Measurements from ENCODE around the gene CDH18.

Gene CDH18

GRCh38 chr5:19987612-19988361 is at the start of gene CDH18:
TSS of gene CDH18 (minus strand) at chr5:19988200. CDS start at chr5:19838986, 149,214 bp downstream.
- DNase-seq, result no peak

GRCh38 chr5:20034717-20035116 is 46.7 kb upstream of the CDH18 start:
- no peak for DNase-seq

DNA sequence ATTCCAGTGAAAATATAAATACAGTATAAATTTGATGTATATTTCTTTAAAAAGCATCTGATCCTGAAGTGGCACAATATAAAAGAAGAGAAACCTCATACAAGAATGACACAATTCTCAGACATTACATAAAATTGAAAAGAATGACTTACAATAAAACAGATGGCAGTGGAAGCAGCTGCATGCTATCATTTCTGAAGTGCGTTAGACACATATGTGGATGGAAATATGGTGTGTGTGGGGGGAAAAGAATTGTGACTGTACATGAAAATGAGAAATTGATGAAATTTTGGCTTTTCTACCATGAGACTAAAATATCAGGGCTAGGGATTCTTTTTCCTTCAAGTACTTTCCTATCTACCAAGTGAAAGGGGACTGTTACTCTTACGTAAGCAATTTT is 45.9 kb upstream of the CDH18 start:
- no peak for DNase-seq

DNA sequence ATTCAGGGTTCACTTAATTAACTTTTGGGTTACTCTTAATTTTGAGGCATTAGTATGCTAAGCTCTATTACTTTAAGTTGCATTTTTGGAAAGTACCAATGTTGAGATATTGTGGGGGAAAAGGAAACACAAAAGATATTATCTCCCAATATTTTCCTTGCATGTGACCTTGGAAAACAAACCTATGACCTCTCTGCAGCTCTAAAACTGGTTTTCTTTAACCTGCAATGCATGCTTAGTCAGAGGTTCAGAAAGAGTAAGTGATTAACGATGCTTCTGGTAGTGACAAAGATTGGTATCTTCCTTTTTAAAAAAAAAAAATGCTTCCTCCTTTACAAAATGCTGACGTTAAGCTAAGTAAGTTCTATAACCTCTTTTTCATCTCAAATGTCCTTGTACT is 44.9 kb upstream of the CDH18 start:
- DNase-seq, result no peak

DNA sequence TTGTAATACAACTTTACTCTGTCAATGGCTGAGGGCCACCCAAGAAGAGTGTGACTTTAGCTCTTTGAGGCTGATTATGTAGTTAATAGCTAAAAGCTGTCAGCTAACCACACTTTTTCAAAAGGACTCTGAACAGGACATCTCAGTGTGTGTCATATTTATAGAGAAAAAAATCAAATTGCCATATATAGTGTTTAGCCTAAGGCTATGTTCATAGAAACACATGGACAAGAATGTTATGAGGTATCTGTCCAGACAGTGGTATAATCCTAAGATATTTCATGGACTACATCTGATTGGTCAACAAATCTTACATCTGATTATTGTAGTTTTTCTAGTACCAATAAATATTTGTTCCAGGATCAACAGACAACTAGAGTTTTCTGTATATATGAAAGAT is 42.1 kb upstream of the CDH18 start:
- no peak for DNase-seq

- no peak for DNase-seq
Measured at GRCh38 chr5:20029266-20029665, 41.3 kb upstream of the CDH18 start.

DNA sequence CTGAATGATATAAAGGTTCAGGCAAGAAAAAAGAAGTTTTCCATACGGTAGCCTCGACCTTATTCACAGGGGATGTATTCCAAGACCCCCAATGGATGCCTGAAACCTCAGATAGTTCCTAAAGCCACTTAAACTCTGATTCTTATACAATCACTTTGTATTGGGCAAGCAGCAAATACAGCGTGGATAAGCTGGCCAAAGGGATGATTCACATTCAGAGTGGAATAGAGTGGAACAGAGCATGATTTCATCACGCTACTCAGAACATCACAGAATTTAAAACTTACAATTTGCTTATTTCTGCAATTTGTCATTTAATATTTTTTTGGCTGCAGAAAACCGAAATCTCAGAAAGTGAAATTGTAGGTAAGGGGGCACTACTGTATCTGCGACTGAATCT is 40.5 kb upstream of the CDH18 start:
- no peak for DNase-seq

DNA sequence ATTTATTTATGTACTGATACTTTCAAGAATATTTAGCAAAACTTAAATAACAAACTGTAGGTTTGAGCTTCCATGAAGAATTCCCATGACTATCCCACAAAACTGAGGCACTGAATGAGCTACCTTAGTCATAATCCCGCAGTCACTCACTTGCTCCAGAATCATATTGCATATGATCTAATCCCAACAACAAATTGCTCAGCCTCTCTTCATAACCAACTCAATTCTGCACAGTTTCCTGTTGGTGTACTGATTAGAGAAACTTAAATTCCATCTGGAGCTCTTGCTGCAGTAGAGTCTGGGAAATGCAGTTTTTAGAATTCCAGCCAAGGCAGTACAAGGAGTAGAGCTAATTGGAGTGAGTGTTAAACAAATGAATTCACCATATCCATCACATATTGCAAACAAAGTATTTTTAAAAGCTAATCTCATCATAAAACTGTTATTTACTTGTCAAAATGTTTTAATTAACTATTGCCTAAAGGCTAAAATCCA is 35.7 kb upstream of the CDH18 start:
- DNase-seq, result no peak

GRCh38 chr5:20020247-20020646 is 32.2 kb upstream of the CDH18 start:
- no peak for DNase-seq

- DNase-seq, result no peak
Measured at GRCh38 chr5:20017021-20017420, 29.0 kb upstream of the CDH18 start.

- DNase-seq, result no peak
Measured at GRCh38 chr5:20000416-20000815, 12.4 kb upstream of the CDH18 start.

GRCh38 chr5:19988457-19988856 is 457 bp upstream of the CDH18 start:
- DNase-seq, result no peak

DNA sequence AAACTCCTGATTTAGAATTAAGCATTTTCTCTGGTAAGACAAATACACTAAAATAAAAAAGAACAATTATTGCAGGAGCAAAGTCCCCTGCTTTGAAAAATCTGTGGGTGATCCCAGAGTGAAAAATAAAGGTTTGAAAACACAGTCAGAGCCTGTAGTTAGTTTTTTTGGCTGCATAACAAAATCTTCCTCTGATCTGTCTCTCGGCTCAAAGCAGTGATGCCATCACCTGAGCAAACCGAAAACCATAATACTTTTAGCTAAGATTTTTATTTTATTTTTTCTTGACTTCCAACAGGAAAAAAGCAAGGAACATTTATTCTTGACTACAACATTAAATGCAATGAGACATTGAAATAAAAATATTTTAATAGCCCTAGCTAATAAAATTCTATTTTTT is 1.2 kb downstream of the CDH18 start:
- no peak for DNase-seq

DNA sequence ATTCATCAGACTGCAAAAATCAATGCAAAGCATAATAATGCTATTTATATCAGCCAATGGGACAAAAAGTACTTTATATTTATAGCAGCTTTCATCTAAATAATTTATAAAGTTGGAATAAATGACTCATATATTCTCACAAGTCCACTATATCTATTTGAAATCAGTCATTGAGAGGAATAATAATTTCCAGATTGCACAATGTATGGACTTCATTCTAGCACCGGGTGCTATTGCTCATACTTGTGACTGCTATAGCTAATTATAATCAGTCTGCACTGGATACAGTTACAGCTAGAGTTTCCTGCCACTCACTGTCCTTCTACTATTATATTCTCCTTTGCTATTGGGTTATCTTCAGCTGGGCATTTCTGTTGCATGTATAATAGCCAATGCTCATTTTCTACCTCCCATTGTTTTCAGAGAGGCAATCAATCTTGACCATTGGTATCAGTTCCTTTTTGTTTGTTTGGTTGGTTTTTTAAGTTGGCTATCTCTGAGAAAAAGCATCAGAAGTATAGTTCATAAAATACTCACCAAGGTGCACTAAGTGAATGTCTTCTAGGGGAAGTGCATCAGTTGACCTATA is 1.9 kb downstream of the CDH18 start:
- DNase-seq, result no peak

DNA sequence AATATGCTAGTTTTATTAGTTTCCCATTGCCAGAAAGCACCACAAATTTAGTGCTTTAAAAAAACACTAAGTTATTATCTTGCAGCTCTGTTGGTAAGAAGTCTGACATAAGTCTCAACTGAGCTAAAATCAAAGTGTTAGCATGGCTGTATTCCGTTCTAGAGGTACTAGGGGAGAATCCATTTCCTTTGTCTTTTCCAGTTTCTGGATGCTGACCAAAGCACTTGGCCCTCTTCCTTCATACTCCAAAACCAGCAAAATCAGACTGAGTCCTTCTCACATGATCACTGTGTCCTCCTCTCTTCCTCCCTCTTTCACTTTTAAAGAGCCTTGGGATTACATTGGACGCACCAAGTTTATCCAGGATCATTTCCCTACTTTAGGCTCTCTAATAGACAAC is 9.5 kb downstream of the CDH18 start:
- no peak for DNase-seq

DNA sequence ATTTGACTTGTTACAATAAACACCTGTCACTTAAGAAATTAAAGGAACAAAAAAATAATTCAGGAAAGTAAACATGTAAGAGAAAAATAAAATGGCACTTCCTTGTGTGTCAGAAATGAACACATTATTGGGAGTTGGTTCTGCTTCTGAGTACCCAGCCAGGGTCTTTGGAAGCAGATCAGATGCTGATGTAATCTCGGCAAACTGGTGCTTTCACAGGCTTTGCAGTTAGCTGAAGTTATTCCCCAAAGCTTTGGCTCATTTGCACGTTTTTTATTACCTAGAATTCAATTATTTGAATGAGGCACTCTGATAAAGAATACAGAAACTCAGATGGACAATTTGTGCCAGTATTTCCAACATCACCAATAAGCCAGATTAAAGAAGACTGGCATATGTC is 10.9 kb downstream of the CDH18 start:
- no peak for DNase-seq

DNA sequence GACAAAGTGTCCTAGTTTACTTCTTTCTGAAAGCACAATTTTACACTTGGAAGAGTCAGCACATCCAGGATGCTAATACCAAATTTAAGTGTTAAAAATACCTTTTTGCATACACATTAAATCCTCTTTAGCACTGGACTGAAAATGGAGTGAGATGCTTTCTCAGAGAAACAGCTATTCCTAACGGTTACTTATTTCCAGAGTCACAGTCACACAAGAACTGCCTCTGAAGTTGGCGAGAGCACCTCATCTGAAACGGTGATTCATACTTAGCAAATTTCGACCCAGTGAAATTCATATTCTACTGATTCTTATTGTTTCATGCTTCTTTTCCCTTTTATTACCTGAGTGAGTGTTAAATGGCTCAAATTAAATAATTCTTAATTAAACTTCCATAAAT is 12.2 kb downstream of the CDH18 start:
- no peak for DNase-seq

GRCh38 chr5:19960451-19960850 is 27.5 kb downstream of the CDH18 start:
- DNase-seq, result no peak

GRCh38 chr5:19959830-19960384 is 28.1 kb downstream of the CDH18 start:
- no peak for DNase-seq

DNA sequence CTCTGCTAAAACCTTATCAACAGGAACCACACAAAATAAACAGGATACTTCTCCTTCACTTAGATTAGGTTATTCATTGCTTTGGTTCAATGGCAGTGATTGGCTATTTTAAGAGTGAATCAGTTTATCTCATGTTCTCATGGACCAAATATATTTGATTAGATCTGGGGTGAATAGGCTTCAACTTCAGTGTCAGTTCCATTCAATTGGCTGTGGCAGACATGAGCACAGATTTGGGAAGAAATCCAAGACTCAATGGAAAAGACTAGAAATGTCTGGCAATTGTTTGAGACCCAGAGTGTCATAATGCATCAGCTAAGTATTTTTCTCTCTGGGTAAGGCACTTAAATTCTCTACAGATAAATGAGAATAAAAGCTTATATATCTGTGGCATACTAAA is 37.1 kb downstream of the CDH18 start:
- no peak for DNase-seq

DNA sequence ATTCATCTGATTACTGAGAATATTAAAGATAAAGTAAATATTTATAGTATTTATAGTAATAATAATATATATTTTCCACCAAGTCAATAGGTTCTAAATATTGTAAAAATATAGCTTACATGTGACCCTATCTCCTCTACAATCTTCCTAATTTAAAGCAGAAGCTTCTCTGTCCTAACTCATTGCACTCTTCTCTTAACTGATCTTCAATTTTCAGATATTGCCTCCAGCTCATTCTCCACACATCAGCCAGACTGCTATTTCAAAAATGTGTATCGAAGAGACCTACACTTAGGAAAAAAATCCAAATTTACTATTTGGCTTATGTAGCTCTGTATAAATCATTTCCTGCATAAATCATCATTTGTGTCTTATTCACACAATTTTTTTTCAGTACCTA is 47.8 kb downstream of the CDH18 start:
- no peak for DNase-seq

DNA sequence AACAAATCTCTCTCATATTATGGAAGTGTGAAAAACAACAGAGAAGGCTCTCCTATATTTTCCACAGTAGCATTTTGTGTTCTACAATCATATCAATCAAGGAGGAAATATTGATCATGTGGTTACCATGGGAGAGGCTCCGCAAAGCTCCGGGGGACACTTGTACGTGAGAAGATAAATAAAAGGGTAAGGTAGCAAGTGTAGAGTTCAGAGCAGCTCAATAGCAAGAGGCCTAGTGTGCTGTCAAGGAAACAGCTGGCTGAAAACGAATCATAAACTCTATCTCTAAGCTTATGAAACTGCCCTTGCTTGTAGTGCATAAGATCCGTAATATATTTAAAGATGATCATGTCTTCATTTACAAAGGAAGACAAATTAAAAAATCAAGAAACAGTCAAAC is 57.5 kb downstream of the CDH18 start:
- no peak for DNase-seq

- no peak for DNase-seq
Measured at GRCh38 chr5:19928562-19929421, 59.2 kb downstream of the CDH18 start.

DNA sequence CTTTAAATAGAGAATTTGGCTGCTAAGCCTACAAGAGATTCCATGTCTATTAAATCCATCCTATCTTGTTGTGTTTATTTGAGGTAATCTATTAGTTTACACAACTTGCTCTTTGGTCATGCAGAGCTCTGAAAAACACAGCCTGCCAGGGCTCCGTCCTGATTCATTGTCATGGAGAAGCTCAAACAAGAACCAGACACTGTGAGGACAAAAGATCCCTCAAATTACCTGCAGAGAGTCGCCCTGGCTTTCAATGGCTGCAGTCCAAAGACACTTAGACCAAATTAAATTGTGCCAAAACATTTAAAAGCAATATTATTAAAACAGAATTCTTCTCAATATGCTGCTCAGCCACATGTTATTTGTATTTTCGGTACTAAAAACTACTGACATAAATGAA is 60.1 kb downstream of the CDH18 start:
- DNase-seq, result no peak
